Measurements from ENCODE around the gene CLK3. TPM values are rescaled to one million over a fixed set of nuclear protein-coding genes. Genes with fewer than 3 reads are reported as not detected.

CLK3 gene
- polyA plus RNA-seq, 4 donors: 47.8 to 84.5 (median 67.0) TPM

DNA sequence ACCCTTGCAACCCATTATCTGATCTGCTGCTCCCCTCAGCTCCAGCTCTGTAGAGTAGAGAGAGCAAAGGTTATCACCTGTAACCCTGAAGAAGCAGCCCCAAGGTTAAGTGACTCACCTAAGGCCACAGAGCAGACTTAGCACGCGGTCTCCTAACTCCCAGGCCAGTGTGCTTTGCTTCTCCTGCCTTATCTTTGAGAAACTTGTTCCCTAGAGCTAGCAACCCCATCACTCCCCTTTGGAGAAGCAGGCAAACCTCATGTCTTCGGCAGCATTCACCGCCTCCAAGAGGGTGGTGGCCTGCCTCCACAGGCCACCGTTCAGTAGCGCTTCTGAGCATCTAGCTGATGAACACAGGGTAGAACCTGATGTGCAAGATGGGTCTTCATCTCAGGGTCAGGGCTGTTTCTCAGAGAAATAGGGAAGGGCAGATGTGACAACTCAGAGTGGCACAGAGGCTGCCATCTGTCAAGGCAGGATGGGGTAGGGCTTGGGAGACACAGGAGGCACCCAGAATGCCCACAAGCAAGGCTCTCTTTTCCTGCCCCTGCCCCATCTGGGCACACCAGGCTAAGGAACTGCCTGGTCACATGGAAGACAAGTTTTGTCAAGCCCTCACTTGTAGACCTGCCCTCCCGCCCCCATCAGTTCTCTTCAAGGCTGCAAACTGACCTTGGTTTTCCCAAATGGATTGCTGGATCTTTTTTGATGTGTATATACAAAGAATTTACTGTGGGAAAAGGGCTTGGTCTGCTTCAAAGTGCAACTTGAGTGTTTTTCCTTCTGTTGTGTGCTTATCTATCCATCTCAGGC lies 34.9 kb upstream of the CLK3 start:
- DNase-seq: peak in 1 of 2 donors; percentile 3
- no peaks in the 10 kb centered on the region for H3K9me3 ChIP-seq (ENCODE audit: control insufficient read depth in 2 of 2, insufficient read depth in 1 of 2, low read depth in 1 of 2, low read length in 1 of 2)
- no peaks in the 10 kb centered on the region for H3K4me1 ChIP-seq (ENCODE audit: control insufficient read depth in 3 of 3, insufficient read depth in 2 of 3, low read depth in 1 of 3, low read length in 2 of 3)
- no peak for FAIRE-seq
- H3K27me3 ChIP-seq (ENCODE audit: control insufficient read depth in 3 of 3, insufficient read depth in 3 of 3, low read length in 3 of 3): no peaks in the 10 kb centered on the region
- WGBS, 3 donors: 89 to 93% (median 92%) methylated on average over 7 of the region's 7 CpGs
- H3K27ac ChIP-seq (ENCODE audit: low read depth in 1 of 3, low read length in 2 of 3): no peak overlapping the region
- H3K4me3 ChIP-seq (ENCODE audit: low read depth in 1 of 3, low read length in 3 of 3): no peak overlapping the region
- peaks cover 5 to 56% (median 5%) of the 10 kb centered on the region in 3 donors for H3K36me3 ChIP-seq (ENCODE audit: control insufficient read depth in 3 of 3, insufficient read depth in 2 of 3, low read depth in 1 of 3, low read length in 3 of 3)

DNA sequence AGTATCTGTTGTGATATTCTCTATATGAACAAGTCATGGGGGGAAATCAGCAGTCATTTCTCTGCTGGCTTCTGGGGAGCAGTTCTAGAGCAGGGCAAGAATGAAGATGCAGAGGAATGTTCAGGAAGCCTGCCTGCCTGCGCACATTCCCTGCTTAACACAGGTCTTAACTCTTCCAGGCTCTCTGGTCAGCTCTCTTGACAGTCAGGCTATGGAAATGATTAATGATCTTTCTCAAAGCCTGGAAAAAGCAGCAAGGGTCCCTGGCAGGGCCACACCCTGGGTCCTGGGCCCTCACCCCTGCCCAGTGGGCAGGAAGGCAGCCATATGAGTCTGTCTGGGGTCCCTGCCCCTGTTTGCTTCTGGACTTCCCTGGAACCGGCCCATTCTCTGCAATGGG lies 31.4 kb upstream of the CLK3 start:
- Histone ChIP-seq H3K4me3 (ENCODE audit: low read depth in 1 of 3, low read length in 3 of 3) (no peak overlapping the region), H3K36me3 (ENCODE audit: control insufficient read depth in 3 of 3, insufficient read depth in 2 of 3, low read depth in 1 of 3, low read length in 3 of 3) (peaks cover 6 to 53% (median 7%) of the 10 kb centered on the region in 3 donors), H3K27me3 (ENCODE audit: control insufficient read depth in 3 of 3, insufficient read depth in 3 of 3, low read length in 3 of 3) (no peaks in the 10 kb centered on the region), H3K4me1 (ENCODE audit: control insufficient read depth in 3 of 3, insufficient read depth in 2 of 3, low read depth in 1 of 3, low read length in 2 of 3) (no peaks in the 10 kb centered on the region), H3K27ac (ENCODE audit: low read depth in 1 of 3, low read length in 2 of 3) (no peak overlapping the region), H3K9me3 (ENCODE audit: control insufficient read depth in 2 of 2, insufficient read depth in 1 of 2, low read depth in 1 of 2, low read length in 1 of 2) (no peaks in the 10 kb centered on the region)
- WGBS, 3 donors: 83 to 88% (median 85%) methylated on average over 2 of the region's 2 CpGs
- FAIRE-seq (no peak), DNase-seq (no peak)

DNA sequence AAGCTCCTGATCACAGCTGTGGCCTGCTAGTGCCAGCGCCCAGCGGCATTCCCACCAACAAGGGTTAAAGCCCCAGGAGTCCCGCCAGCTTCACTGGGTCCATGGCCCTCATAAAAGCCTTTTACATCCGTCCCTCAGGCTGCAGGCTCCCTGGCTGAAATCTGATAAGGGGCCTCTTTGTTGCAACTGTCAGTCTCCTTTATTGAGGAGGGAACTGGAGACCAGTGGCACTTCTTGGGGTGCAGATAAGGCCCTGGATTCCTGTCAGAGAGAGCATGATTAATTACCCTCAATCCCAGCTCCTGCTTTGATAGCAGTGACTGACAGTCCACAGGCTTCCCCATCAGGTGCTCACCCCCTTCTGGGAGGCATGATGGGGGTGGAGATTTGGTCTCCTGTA lies 30.9 kb upstream of the CLK3 start:
- FAIRE-seq: no peak

DNA sequence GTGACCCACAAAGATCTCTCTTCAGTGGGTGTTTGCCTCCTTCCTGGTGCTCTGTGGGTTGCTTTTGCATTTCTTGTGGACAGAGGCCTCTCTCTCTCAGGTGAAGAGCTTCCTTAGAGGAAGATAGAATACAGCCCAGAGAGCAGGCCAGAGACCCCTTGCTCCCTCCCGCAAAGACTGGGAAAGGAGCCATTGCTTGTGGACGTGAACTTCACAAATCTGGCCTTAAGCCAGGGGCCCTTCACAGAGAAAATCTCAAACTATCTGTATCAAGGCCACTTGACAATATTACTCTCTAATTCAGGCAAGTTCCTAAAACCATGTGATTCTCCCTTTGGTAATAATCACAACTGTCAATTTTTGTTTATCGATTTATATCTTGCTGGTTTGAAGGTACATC lies 30.4 kb upstream of the CLK3 start:
- Histone ChIP-seq H3K4me1 (ENCODE audit: control insufficient read depth in 3 of 3, insufficient read depth in 2 of 3, low read depth in 1 of 3, low read length in 2 of 3) (no peaks in the 10 kb centered on the region), H3K36me3 (ENCODE audit: control insufficient read depth in 3 of 3, insufficient read depth in 2 of 3, low read depth in 1 of 3, low read length in 3 of 3) (peaks cover 6 to 54% (median 10%) of the 10 kb centered on the region in 3 donors), H3K27me3 (ENCODE audit: control insufficient read depth in 3 of 3, insufficient read depth in 3 of 3, low read length in 3 of 3) (no peaks in the 10 kb centered on the region), H3K4me3 (ENCODE audit: low read depth in 1 of 3, low read length in 3 of 3) (no peak overlapping the region), H3K27ac (ENCODE audit: low read depth in 1 of 3, low read length in 2 of 3) (no peak overlapping the region), H3K9me3 (ENCODE audit: control insufficient read depth in 2 of 2, insufficient read depth in 1 of 2, low read depth in 1 of 2, low read length in 1 of 2) (no peaks in the 10 kb centered on the region)
- no peak for DNase-seq
- 60 to 72% (median 70%) methylated on average over 3 of the region's 3 CpGs for WGBS, 3 donors
- FAIRE-seq: no peak

More for the DNA sequence above, 30.9 kb upstream of the CLK3 start:
- Histone ChIP-seq H3K9me3 (ENCODE audit: control insufficient read depth in 2 of 2, insufficient read depth in 1 of 2, low read depth in 1 of 2, low read length in 1 of 2) (no peaks in the 10 kb centered on the region), H3K27ac (ENCODE audit: low read depth in 1 of 3, low read length in 2 of 3) (no peak overlapping the region), H3K27me3 (ENCODE audit: control insufficient read depth in 3 of 3, insufficient read depth in 3 of 3, low read length in 3 of 3) (no peaks in the 10 kb centered on the region), H3K36me3 (ENCODE audit: control insufficient read depth in 3 of 3, insufficient read depth in 2 of 3, low read depth in 1 of 3, low read length in 3 of 3) (peaks cover 6 to 55% (median 9%) of the 10 kb centered on the region in 3 donors), H3K4me1 (ENCODE audit: control insufficient read depth in 3 of 3, insufficient read depth in 2 of 3, low read depth in 1 of 3, low read length in 2 of 3) (no peaks in the 10 kb centered on the region), H3K4me3 (ENCODE audit: low read depth in 1 of 3, low read length in 3 of 3) (no peak overlapping the region)
- 72 to 79% (median 76%) methylated on average over 4 of the region's 4 CpGs for WGBS, 3 donors
- no peak for DNase-seq

DNA sequence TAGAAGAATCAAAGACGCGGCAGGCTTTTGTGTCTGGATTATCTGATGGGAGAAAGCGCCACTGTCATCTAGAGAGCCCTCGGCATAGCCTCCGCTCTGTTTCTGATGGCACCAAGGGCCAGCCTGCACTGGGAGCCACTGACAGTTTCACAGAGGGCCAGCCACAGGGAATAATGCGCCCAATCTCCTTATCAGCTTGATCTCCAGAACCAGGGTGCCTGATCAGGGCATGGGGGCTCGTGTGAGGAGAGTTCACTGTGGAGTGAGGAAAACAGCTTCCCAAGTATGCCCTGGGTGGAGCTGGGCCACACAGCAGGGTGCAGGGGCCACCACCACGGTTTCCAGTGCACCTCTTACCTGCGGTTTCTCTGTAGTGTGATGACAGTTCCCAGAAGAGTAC lies 29.8 kb upstream of the CLK3 start:
- DNase-seq (no peak), FAIRE-seq (no peak)
- no peaks in the 10 kb centered on the region for H3K4me1 ChIP-seq (ENCODE audit: control insufficient read depth in 3 of 3, insufficient read depth in 2 of 3, low read depth in 1 of 3, low read length in 2 of 3)
- 92 to 94% (median 92%) methylated on average over 9 of the region's 9 CpGs for WGBS, 3 donors
- no peak overlapping the region for H3K27ac ChIP-seq (ENCODE audit: low read depth in 1 of 3, low read length in 2 of 3)
- no peaks in the 10 kb centered on the region for H3K27me3 ChIP-seq (ENCODE audit: control insufficient read depth in 3 of 3, insufficient read depth in 3 of 3, low read length in 3 of 3)
- no peaks in the 10 kb centered on the region for H3K9me3 ChIP-seq (ENCODE audit: control insufficient read depth in 2 of 2, insufficient read depth in 1 of 2, low read depth in 1 of 2, low read length in 1 of 2)
- no peak overlapping the region for H3K4me3 ChIP-seq (ENCODE audit: low read depth in 1 of 3, low read length in 3 of 3)
- H3K36me3 ChIP-seq (ENCODE audit: control insufficient read depth in 3 of 3, insufficient read depth in 2 of 3, low read depth in 1 of 3, low read length in 3 of 3): peaks cover 10 to 54% (median 11%) of the 10 kb centered on the region in 3 donors

DNA sequence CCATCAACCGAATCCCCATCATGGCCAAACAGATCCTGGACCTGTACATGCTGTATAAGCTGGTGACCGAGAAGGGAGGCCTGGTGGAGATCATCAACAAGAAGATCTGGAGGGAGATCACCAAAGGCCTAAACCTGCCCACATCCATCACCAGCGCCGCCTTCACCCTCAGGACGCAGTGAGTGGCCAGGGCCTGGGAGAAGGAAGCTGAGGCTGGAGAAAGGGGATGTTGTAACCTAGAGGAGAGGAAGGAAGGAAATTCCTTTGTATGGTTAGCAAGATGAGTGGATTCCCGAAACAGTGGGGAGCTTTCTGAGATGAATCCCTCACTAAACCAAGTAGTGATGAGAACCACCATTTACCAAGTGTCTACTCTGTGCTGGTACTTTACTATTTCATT lies 25.8 kb upstream of the CLK3 start:
- DNase-seq (no peak), FAIRE-seq (no peak)
- H3K27me3 ChIP-seq (ENCODE audit: control insufficient read depth in 3 of 3, insufficient read depth in 3 of 3, low read length in 3 of 3): no peaks in the 10 kb centered on the region
- H3K36me3 ChIP-seq (ENCODE audit: control insufficient read depth in 3 of 3, insufficient read depth in 2 of 3, low read depth in 1 of 3, low read length in 3 of 3): peaks cover 9 to 74% (median 12%) of the 10 kb centered on the region in 3 donors
- 92 to 96% (median 92%) methylated on average over 6 of the region's 6 CpGs for WGBS, 3 donors
- no peak overlapping the region for H3K27ac ChIP-seq (ENCODE audit: low read depth in 1 of 3, low read length in 2 of 3)
- no peak overlapping the region for H3K4me3 ChIP-seq (ENCODE audit: low read depth in 1 of 3, low read length in 3 of 3)
- H3K4me1 ChIP-seq (ENCODE audit: control insufficient read depth in 3 of 3, insufficient read depth in 2 of 3, low read depth in 1 of 3, low read length in 2 of 3): peaks cover 0 to 4% (median 0%) of the 10 kb centered on the region in 3 donors
- no peaks in the 10 kb centered on the region for H3K9me3 ChIP-seq (ENCODE audit: control insufficient read depth in 2 of 2, insufficient read depth in 1 of 2, low read depth in 1 of 2, low read length in 1 of 2)

DNA sequence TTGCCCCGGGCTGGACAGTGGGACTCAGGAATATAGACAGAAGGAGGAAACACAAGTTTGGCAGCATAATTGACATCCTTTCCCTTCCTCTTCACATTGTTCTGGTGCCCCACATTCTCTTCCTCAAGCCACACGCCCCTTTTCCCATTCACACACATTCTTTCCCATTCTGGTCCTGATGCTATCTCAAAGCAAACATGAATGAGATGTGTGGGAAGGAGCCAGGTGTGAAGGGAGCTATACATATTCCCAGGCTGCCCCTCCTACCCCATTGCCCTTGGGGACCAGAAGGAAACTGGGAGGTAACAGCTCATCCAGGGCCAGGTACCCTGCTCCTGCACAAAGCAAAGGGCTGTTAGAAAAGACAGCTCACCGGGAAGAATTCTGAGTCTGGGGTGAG lies 23.4 kb upstream of the CLK3 start:
- no peak for FAIRE-seq
- peaks cover 0 to 7% (median 0%) of the 10 kb centered on the region in 3 donors for H3K4me1 ChIP-seq (ENCODE audit: control insufficient read depth in 3 of 3, insufficient read depth in 2 of 3, low read depth in 1 of 3, low read length in 2 of 3)
- no peak for DNase-seq
- H3K9me3 ChIP-seq (ENCODE audit: control insufficient read depth in 2 of 2, insufficient read depth in 1 of 2, low read depth in 1 of 2, low read length in 1 of 2): no peaks in the 10 kb centered on the region
- H3K4me3 ChIP-seq (ENCODE audit: low read depth in 1 of 3, low read length in 3 of 3): no peak overlapping the region
- H3K27ac ChIP-seq (ENCODE audit: low read depth in 1 of 3, low read length in 2 of 3): no peak overlapping the region
- H3K36me3 ChIP-seq (ENCODE audit: control insufficient read depth in 3 of 3, insufficient read depth in 2 of 3, low read depth in 1 of 3, low read length in 3 of 3): peaks cover 4 to 71% (median 10%) of the 10 kb centered on the region in 3 donors
- no peaks in the 10 kb centered on the region for H3K27me3 ChIP-seq (ENCODE audit: control insufficient read depth in 3 of 3, insufficient read depth in 3 of 3, low read length in 3 of 3)
- WGBS, 3 donors: 82 to 89% (median 88%) methylated on average over 3 of the region's 3 CpGs

DNA sequence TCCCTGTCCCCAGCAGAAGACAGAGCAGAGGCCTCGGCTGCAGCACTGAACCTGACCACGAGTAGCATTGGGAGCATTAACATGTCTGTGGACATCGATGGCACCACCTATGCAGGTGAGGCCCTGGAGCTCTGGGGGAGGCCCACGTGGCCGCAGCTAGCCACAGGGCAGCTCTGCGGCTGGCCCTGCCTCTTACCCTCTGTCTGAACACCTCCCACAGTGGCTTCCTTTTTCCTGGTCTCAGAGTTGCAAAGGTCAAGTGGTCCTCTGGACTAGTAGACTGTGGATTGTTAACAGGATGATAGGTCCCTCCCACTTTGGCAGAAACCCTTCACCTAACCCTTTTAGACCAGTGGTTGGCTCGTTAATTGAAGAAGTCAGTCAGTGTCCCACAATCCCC lies 22.5 kb upstream of the CLK3 start:
- H3K4me3 ChIP-seq (ENCODE audit: low read depth in 1 of 3, low read length in 3 of 3): no peak overlapping the region
- FAIRE-seq (no peak), DNase-seq (no peak)
- peaks cover 4 to 63% (median 10%) of the 10 kb centered on the region in 3 donors for H3K36me3 ChIP-seq (ENCODE audit: control insufficient read depth in 3 of 3, insufficient read depth in 2 of 3, low read depth in 1 of 3, low read length in 3 of 3)
- H3K27me3 ChIP-seq (ENCODE audit: control insufficient read depth in 3 of 3, insufficient read depth in 3 of 3, low read length in 3 of 3): no peaks in the 10 kb centered on the region
- H3K27ac ChIP-seq (ENCODE audit: low read depth in 1 of 3, low read length in 2 of 3): no peak overlapping the region
- H3K4me1 ChIP-seq (ENCODE audit: control insufficient read depth in 3 of 3, insufficient read depth in 2 of 3, low read depth in 1 of 3, low read length in 2 of 3): peaks cover 0 to 11% (median 2%) of the 10 kb centered on the region in 3 donors
- H3K9me3 ChIP-seq (ENCODE audit: control insufficient read depth in 2 of 2, insufficient read depth in 1 of 2, low read depth in 1 of 2, low read length in 1 of 2): no peaks in the 10 kb centered on the region
- WGBS, 3 donors: 82 to 86% (median 85%) methylated on average over 7 of the region's 7 CpGs

Data from small intestine (tissue), 7 donors.